ENCODE data around the gene POU6F2. TPM values are rescaled to one million over a fixed set of nuclear protein-coding genes. Genes with fewer than 3 reads are reported as not detected.

Gene POU6F2
- total RNA-seq, 1 donor from 2014 or later, result not detected

DNA sequence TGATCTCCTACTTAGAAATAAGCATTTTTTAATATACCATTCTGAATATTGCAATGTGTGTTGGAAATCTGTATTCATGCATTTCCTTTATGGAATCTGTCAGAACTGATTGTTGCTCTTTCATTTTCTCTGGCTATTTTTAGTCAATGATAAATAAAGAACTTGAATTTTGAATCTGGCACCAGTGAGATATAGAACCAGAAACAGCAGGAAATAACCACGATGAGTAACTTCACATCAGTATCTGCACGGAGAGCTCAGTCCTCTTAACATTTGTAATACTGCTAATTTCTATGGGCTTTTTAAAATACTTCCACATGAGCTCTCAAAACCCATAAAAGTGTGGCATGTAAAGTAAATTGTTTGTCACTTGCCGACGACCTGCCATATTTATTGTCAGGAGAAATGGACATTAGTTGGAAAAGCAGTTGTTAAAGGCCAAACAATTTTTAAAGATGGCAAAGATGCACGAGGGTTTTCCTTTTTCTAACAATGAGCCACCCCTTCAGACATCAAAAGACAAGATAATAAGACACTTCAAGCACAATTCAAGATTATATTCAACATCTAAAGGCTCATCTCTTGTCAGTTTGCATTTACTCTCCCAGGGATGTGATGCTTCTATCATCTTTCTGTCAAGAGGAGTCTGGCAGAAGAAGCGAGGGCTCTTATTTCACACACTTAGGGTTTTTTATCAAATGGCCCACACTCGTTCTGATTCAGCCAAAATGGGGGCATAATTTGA lies 118.3 kb downstream of the POU6F2 start:
- intact Hi-C loops (cut with DNase I), result no loop called here
- DNase-seq, result no peak

DNA sequence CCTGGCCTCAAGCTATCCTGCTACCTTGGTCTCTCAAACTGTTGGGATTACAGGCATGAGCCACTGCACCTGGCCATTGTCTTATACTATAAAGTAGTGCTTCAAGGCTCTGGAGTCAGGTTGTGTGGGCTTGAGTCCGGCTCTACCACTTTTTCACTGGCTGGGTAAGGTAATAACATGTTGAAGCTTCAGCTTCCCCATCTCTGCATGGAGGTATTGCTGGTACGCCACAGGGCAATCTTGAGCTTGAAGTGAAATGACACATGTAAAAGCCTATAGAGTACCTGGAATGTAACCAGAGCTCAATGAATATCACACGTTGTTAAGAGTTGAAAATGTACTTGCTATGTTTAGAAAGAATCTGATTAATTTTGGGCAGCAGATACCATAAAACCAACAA lies 120.8 kb downstream of the POU6F2 start:
- no peak for ATAC-seq (ENCODE audit: poor library complexity)
- intact Hi-C loops (cut with DNase I), result no loop called here
- DNase-seq, result no peak

More for the DNA sequence above, 118.3 kb downstream of the POU6F2 start:
- ATAC-seq (ENCODE audit: poor library complexity), result no peak

GRCh38 chr7:39099146-39099545 lies 121.4 kb downstream of the POU6F2 start:
- intact Hi-C loops (cut with DNase I), result no loop called here
- ATAC-seq (ENCODE audit: poor library complexity) (no peak), DNase-seq (no peak)

GRCh38 chr7:39100270-39100669 lies 122.6 kb downstream of the POU6F2 start:
- no peak for DNase-seq
- intact Hi-C loops (cut with DNase I), result no loop called here
- ATAC-seq (ENCODE audit: poor library complexity), result no peak

DNA sequence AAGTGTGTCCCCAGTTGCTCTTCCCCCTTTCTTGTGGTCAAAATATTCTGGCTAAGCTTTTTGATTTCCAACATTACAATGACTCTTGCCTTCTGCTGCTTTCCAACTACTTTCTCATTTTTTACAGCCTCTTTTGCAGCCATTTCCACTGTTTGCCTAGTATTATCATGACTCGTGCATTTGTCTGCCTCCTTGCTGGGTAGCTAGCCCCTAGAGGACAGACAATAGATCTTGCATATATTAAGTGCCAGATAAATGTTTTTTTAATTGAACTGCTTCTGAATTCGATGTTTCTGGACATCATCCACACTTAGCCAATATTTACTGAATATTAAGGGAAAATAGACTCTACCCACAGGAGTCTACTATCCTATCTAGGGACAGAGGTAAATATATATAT lies 124.5 kb downstream of the POU6F2 start:
- intact Hi-C loops (cut with DNase I), result no loop called here
- no peak for ATAC-seq (ENCODE audit: poor library complexity)
- no peak for DNase-seq

DNA sequence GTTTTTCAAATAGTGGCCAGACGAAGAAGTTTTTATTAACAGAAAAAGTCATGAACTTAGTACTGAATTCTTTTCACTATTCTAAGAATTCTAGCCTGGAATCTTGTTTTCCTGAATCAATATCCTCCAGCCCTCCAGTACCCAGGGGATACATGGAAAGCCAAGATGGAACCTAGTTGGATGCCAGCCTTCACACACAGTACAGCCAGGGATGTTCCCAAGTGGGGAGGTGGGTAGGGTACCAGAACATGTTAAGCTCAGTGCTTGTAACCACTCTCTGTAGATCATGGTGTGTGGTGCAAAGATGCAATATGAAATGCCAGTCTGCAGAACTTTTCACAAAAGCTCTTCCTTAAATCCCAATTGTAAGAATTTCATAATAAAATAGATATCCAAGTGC lies 128.0 kb downstream of the POU6F2 start:
- DNase-seq (no peak), ATAC-seq (ENCODE audit: poor library complexity) (no peak)
- intact Hi-C loops (cut with DNase I), result no loop called here

DNA sequence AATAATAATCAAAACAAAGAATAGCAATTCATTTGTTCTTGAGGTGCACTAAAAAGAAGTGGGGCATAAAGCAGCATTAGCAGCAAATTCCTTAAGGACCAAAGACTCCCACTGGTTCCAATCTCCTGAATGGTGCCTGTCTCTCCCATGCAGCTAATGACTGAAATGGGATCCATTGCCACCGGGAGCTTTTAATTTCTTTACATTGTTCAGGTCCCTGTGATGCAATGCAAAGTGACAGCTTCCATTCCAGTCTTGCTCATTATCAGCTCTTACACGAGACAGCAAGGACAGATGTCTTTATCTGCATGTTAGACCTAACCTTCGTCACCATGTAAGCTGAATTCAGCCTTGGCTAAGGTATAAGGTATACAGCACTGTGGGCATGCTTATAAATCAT lies 148.1 kb downstream of the POU6F2 start:
- ATAC-seq (ENCODE audit: poor library complexity) (no peak), DNase-seq (no peak)
- intact Hi-C loops (cut with DNase I), result no loop called here

- DNase-seq (no peak), ATAC-seq (ENCODE audit: poor library complexity) (no peak)
- intact Hi-C loops (cut with DNase I), result no loop called here
Observed at GRCh38 chr7:39127058-39127457, 149.3 kb downstream of the POU6F2 start.

DNA sequence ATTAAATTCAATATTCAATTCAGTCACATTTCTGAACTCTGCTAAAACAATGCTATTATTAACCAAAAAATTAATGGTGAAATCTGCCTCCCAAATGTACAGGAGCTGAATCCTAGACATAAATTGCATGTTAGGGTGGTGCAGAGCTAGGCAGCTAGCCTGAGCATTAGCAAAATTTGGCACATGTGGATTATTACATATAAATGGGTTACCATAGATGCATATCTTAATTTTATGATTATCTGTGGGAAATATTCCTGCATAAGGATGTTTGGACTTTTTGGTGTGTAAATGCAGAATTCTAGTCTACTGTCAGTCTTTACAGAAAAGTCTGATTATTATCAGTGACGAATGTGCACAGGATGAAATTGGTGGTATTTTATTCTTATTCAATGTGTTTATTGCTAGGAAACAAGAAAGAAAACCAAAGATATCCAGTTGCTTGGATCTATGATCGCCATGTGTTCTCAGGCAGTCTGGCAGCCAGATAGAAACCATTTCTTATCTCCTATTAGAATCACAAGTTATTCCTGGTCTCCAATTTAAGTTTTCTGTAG lies 150.7 kb downstream of the POU6F2 start:
- ATAC-seq (ENCODE audit: poor library complexity), result no peak
- intact Hi-C loops (cut with DNase I), result no loop called here

GRCh38 chr7:39130274-39130673 lies 152.6 kb downstream of the POU6F2 start:
- intact Hi-C loops (cut with DNase I), result no loop called here
- DNase-seq (no peak), ATAC-seq (ENCODE audit: poor library complexity) (no peak)

More for the DNA sequence above, 150.7 kb downstream of the POU6F2 start:
- DNase-seq, result no peak

- DNase-seq, result no peak
- no peak for ATAC-seq (ENCODE audit: poor library complexity)
- intact Hi-C loops (cut with DNase I), result no loop called here
Observed at GRCh38 chr7:39130857-39131526, 153.3 kb downstream of the POU6F2 start.

DNA sequence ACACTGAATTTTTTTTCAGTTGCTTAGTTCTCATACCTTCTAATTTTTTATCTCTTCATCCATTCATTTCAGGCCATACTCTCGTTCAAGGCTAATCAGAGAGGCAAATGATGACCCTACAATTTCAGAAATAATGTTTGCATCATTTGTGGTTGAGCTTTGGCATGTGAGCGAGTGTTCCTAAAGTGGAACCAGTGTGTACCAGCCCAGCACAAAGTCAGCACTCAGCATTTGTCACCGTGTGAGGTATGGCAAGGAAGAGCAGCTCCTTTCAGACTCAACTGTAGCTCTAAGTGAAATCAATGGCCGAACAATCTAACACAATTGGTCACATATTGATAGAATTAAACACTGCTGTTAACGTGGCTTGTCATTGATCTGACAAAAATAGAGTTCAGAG lies 154.6 kb downstream of the POU6F2 start:
- DNase-seq (no peak), ATAC-seq (ENCODE audit: poor library complexity) (no peak)
- intact Hi-C loops (cut with DNase I), result no loop called here

DNA sequence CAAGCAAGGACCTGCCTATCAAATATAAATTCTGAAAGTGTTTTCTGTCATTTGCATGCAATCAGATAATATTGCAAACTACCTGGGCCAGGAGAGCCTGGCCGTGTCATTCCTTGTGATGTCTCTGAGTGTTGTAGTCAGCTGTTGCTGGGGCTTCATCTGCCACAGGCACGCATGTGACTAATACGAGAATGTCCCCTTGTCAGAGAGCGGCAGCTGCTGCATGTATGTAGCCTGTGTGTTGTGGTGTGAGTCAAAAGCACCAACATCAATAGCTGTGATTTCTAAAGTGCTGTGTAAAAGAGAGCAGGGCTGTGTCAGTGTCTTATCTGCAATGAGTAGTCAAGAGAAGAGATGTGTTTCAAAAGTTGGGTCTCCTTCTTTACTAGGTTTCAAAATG lies 155.4 kb downstream of the POU6F2 start:
- DNase-seq (no peak), ATAC-seq (ENCODE audit: poor library complexity) (no peak)
- intact Hi-C loops (cut with DNase I), result no loop called here

GRCh38 chr7:39137480-39137879 lies 159.8 kb downstream of the POU6F2 start:
- intact Hi-C loops (cut with DNase I), result no loop called here
- DNase-seq, result no peak
- ATAC-seq (ENCODE audit: poor library complexity), result no peak

- DNase-seq (no peak), ATAC-seq (ENCODE audit: poor library complexity) (no peak)
- intact Hi-C loops (cut with DNase I), result no loop called here
Observed at GRCh38 chr7:39142750-39143149, 165.0 kb downstream of the POU6F2 start.

DNA sequence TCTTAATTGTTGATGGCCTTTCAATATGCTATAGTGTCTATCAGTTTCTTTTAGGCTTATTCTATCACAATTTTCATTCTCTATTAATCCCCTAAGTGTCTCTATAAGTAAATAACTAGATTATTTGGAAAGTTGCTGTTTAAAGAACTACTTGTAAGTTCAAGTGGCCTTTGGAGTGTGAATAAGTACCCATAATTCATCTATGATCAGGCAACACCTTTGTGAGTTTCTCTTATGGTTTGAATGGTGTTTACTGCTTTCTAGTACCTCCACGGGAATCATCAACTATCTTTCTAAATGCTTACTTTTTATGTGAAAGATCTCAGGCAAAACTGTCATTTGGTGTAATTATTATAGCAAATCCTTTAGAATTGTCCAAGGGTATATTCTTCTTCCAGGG lies 166.7 kb downstream of the POU6F2 start:
- intact Hi-C loops (cut with DNase I), result no loop called here
- DNase-seq (no peak), ATAC-seq (ENCODE audit: poor library complexity) (no peak)

DNA sequence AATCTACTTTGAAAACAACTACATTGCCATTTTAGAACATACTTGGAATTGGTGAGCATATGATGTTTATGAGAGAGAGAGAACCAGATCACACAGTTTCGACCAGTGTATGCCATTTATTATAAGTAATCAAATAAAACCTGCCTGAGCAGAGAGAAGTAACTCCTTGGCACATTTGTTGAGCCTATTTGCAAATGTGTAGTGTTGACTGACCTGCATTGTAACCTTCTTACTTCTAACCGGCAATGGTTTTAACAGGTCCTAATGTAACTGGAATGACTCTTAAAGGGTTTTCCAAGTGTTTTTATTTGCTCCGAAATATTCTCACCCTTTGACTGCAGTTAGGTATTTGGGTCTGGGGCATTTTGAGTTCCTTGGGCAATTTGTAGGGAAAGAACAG lies 167.6 kb downstream of the POU6F2 start:
- ATAC-seq (ENCODE audit: poor library complexity), result no peak
- no peak for DNase-seq
- intact Hi-C loops (cut with DNase I), result no loop called here

DNA sequence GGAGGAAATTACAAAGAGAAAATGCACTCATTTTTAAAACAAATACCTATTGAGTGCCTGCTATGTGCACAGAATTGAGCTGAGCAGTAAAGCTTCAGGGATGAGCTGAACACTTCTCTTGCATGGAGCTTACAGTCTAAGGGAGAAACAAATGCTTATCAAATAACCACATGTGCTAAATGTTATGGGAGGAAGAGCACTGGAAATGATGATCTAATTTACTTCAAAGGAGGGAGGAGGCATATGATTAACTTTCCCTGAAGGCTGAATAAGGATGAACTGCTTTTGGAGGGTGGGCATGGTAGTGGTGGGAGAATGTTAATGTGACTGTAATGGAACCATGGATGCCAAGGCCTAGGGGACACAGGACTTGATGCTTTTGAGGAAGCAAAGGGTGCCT lies 168.2 kb downstream of the POU6F2 start:
- no peak for ATAC-seq (ENCODE audit: poor library complexity)
- intact Hi-C loops (cut with DNase I), result no loop called here

DNA sequence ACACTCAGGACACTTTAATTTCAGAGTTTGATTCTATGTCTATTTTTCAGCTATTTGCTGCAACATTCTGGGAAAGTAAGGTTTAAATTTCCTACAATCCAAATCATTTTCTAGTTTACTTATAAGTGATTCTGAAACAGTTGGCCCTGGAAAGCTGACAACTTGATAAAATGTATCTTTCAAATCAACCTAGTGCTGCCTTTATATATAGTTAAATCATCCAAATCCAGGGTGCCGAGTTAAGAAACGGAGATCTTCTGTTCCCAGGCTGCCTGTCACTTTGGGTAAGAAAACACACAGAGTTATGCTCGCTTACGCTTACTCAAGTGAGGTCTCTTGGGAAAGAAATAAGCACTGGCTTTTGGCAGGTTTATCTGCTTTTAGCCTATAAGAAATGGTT lies 175.0 kb downstream of the POU6F2 start:
- no peak for DNase-seq
- intact Hi-C loops (cut with DNase I), result no loop called here
- ATAC-seq (ENCODE audit: poor library complexity), result no peak

More for the DNA sequence above, 168.2 kb downstream of the POU6F2 start:
- DNase-seq, result no peak

DNA sequence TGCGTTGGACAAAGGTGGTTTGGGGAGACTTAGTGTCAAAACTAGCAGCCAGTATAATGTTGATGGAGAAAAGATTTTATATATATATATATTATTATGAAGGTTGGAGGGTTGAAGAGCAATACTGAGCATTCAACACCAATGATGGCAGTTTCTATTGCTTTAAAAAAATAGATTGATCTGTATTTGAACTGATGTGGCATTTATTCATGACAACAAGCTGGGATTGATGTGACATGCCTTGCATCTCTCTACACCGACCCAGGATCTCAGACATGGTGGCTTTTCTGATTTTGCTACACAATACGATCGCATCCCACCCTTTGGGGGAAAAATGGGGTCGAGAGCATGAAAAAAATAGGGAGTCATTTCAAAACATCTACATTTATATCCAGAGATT lies 175.4 kb downstream of the POU6F2 start:
- ATAC-seq (ENCODE audit: poor library complexity) (no peak), DNase-seq (no peak)
- intact Hi-C loops (cut with DNase I), result no loop called here

Data from Right ventricle myocardium superior (tissue), 1 donor.